ENCODE measurements around the gene SYT2. TPM values are rescaled to one million over a fixed set of nuclear protein-coding genes. Genes with fewer than 3 reads are reported as not detected.

SYT2 gene
- total and polyA plus RNA-seq, 2 of the 13 experiments (the other 11 are each of a cell fraction or from before 2014, with no cell fraction given), result not detected

- TF ChIP-seq ZNF616 (CRISPR knock-in tag; IDR thresholded peaks at IDR 0.05; ENCODE audit: low read depth) (no peak), ATRX (CRISPR knock-in tag; IDR thresholded peaks at IDR 0.05; ENCODE audit: borderline replicate concordance) (no peak), ZXDC (CRISPR knock-in tag; IDR thresholded peaks at IDR 0.05) (0 out of 2 replicates have a peak, but pooled peaks have one; percentile 24), MED8 (CRISPR knock-in tag; IDR thresholded peaks at IDR 0.05; ENCODE audit: insufficient replicate concordance) (no peak), MYPOP (CRISPR knock-in tag; IDR thresholded peaks at IDR 0.05) (no peak), USF2 (IDR thresholded peaks at IDR 0.05; ENCODE audit: low read depth, low read length) (no peak), USF2 (CRISPR knock-in tag; IDR thresholded peaks at IDR 0.05; ENCODE audit: borderline replicate concordance) (no peak), ZC3H13 (CRISPR knock-in tag; IDR thresholded peaks at IDR 0.05) (no peak), SNRNP70 (IDR thresholded peaks at IDR 0.05; ENCODE audit: low read depth, low read length) (no peak), DNMT1 (CRISPR knock-in tag; IDR thresholded peaks at IDR 0.05) (no peak), ATF4 (CRISPR knock-in tag; IDR thresholded peaks at IDR 0.05) (no peak), SAP130 (CRISPR knock-in tag; IDR thresholded peaks at IDR 0.05; ENCODE audit: low read depth) (no peak), TFAP4 (IDR thresholded peaks at IDR 0.05; ENCODE audit: borderline replicate concordance, low read depth) (no peak), UBTF (CRISPR knock-in tag; IDR thresholded peaks at IDR 0.05) (no peak), ZBTB2 (CRISPR knock-in tag; IDR thresholded peaks at IDR 0.05; ENCODE audit: low read depth) (no peak)
These were observed at the start of gene SYT2 (continued) for GRCh38 chr1:202710070-202711045.
